Measurements from ENCODE around the gene BCAS3.

- no peak for TF ChIP-seq CTCF (IDR thresholded peaks at IDR 0.05)
- no peak for TF ChIP-seq ZFX (IDR thresholded peaks at IDR 0.05; ENCODE audit: borderline replicate concordance)
Measured at GRCh38 chr17:60770946-60771422, 93.3 kb downstream of the BCAS3 start.
